Neural cell (in vitro differentiated cells): ENCODE results near the gene FASLG. TPM values are rescaled to one million over a fixed set of nuclear protein-coding genes. Genes with fewer than 3 reads are reported as not detected.

Source experiments
- H2AFZ ChIP-seq: fragments of 200-600, 300-800 bp; sonication (generic), shearing (Covaris generic); 2 replicates; pipeline ENCODE4 v1.6.0; 2014; ENCODE audit warnings: low read depth, mild to moderate bottlenecking, antibody characterized with exemption, low read length, moderate library complexity
- H3F3A ChIP-seq: fragments of 200-600 bp; shearing (Covaris generic); 2 replicates; pipeline ENCODE4 v1.6.1; 2016; ENCODE audit warnings: mild to moderate bottlenecking, moderate library complexity, mixed read lengths, antibody characterized with exemption, low read length; ENCODE audit not compliant: insufficient read depth, poor library complexity, severe bottlenecking
- H3K27ac ChIP-seq: fragments of 200-600, 300-800 bp; sonication (generic), shearing (Covaris generic); 2 replicates; pipeline ENCODE4 v1.5.1; 2014; ENCODE audit warnings: mild to moderate bottlenecking, low read length, moderate library complexity
- H3K27me3 ChIP-seq: fragments of 300-800, 200-600 bp; sonication (generic), shearing (Covaris generic); 2 replicates; pipeline ENCODE4 v1.6.0; 2014; ENCODE audit warnings: mild to moderate bottlenecking, low read depth, low read length, moderate library complexity; ENCODE audit not compliant: insufficient read depth
- H3K36me3 ChIP-seq: fragments of 300-800, 200-600 bp; sonication (generic), shearing (Covaris generic); 2 replicates; pipeline ENCODE4 v1.5.1; 2014; ENCODE audit warnings: mild to moderate bottlenecking, antibody characterized with exemption, low read length, moderate library complexity; ENCODE audit not compliant: insufficient read depth
- H3K4me2 ChIP-seq: fragments of 300-800, 200-600 bp; sonication (generic), shearing (Covaris generic); 2 replicates; pipeline ENCODE4 v1.6.0; 2014; ENCODE audit warnings: mild to moderate bottlenecking, low read length
- H3K4me3 ChIP-seq: fragments of 300-800, 200-600 bp; sonication (generic), shearing (Covaris generic); 2 replicates; pipeline ENCODE4 v1.5.1; 2014; ENCODE audit warnings: mild to moderate bottlenecking, low read length, moderate library complexity
- H3K79me2 ChIP-seq: fragments of 200-600 bp; shearing (Covaris generic); replicated peaks from 2 replicates; pipeline ENCODE4 v1.6.0; 2014; ENCODE audit warnings: mild to moderate bottlenecking, low read length, moderate library complexity; ENCODE audit not compliant: insufficient read depth
- H3K9ac ChIP-seq: fragments of 300-800, 200-600 bp; sonication (generic), shearing (Covaris generic); 2 replicates; pipeline ENCODE4 v1.6.1; 2016; ENCODE audit warnings: mild to moderate bottlenecking, low read length, mixed read lengths
- H3K9me2 ChIP-seq: fragments of 200-600 bp; shearing (Covaris generic); 2 replicates; pipeline ENCODE4 v1.6.1; 2016; ENCODE audit warnings: mild to moderate bottlenecking, low read length, mixed read lengths; ENCODE audit not compliant: insufficient read depth
- H3K9me3 ChIP-seq: fragments of 200-600, 300-800 bp; sonication (generic), shearing (Covaris generic); 2 replicates; pipeline ENCODE4 v1.6.1; 2016; ENCODE audit warnings: mild to moderate bottlenecking, mixed run types, low read length, moderate library complexity, mixed read lengths
- H4K20me1 ChIP-seq: fragments of 200-600 bp; shearing (Covaris generic); 2 replicates; pipeline ENCODE4 v1.6.1; 2016; ENCODE audit warnings: mild to moderate bottlenecking, mixed run types; ENCODE audit not compliant: insufficient read depth
- EP300 ChIP-seq: fragments of 450-650 bp; conservative IDR thresholded peaks from 2 replicates; pipeline ENCODE4 v1.6.1; 2014; ENCODE audit warnings: antibody characterized with exemption, mild to moderate bottlenecking, moderate library complexity; ENCODE audit not compliant: poor library complexity, severe bottlenecking
- EZH2 ChIP-seq: fragments of 200-600, 300-800 bp; shearing (Covaris generic), sonication (generic); IDR thresholded peaks from 2 replicates; pipeline ENCODE4 v1.6.1; 2014; ENCODE audit warnings: antibody characterized with exemption, low read length, borderline replicate concordance, mild to moderate bottlenecking; ENCODE audit not compliant: insufficient read depth, poor library complexity, severe bottlenecking
- MXI1 ChIP-seq: fragments of 450-650 bp; conservative IDR thresholded peaks from 2 replicates; pipeline ENCODE4 v1.6.1; 2014; ENCODE audit warnings: antibody characterized with exemption, mild to moderate bottlenecking; ENCODE audit not compliant: poor library complexity, severe bottlenecking
- POLR2AphosphoS5 ChIP-seq: IDR thresholded peaks from 2 replicates; pipeline ENCODE4 v1.6.1; 2012
- RAD21 ChIP-seq: fragments of 450-650 bp; conservative IDR thresholded peaks from 2 replicates; pipeline ENCODE4 v1.6.1; 2014; ENCODE audit warnings: antibody characterized with exemption, mild to moderate bottlenecking, moderate library complexity
- SMC3 ChIP-seq: fragments of 450-650 bp; conservative IDR thresholded peaks from 2 replicates; pipeline ENCODE4 v1.6.1; 2014; ENCODE audit warnings: antibody characterized with exemption, mild to moderate bottlenecking, moderate library complexity; ENCODE audit not compliant: poor library complexity
- TAF1 ChIP-seq: IDR thresholded peaks from 2 replicates; pipeline ENCODE4 v1.6.1; 2012; ENCODE audit warnings: low read depth
- polyA plus RNA-seq: library from polyadenylated mRNA; depleted of rRNA; stranded (reverse); fragments of >200 nt; gene quantifications from 2 replicates; pipeline ENCODE4 v1.2.3, GENCODE V29; 2014
- TF ChIP-seq, protein P1 (sequence below): fragments of 450-650 bp; IDR thresholded peaks from 2 replicates; pipeline ENCODE4 v1.5.1; 2014; ENCODE audit warnings: antibody characterized with exemption, mild to moderate bottlenecking, moderate library complexity; ENCODE audit not compliant: poor library complexity, severe bottlenecking
- TF ChIP-seq, protein P2 (sequence below): IDR thresholded peaks from 2 replicates; pipeline ENCODE4 v1.6.1; 2012; ENCODE audit warnings: borderline replicate concordance

Gene FASLG
- polyA plus RNA-seq, 1 donor from 2014 or later = not detected

DNA sequence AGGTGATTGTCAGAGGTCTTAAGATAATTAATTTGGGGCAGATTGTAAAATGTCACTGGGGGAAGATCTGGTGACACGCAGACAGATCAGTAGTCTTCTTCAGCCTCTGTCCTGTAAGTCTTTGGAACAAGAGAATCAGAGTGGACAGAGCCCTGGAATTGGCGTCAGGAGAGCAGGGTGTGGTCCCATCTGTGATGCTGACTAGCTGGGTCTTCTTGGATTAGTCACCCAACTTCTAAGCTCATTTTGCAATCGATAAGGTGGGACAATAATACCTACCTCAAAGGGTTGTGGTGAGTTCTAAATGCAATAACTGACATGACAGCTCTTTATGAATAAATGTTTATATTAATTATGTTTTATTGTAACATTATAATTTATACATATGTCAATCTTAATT lies 4.8 kb downstream of the FASLG start:
- no peak for TF ChIP-seq POLR2AphosphoS5
- no peak for TF ChIP-seq RAD21
- no peak for TF ChIP-seq TAF1
- TF ChIP-seq, protein P1, sequence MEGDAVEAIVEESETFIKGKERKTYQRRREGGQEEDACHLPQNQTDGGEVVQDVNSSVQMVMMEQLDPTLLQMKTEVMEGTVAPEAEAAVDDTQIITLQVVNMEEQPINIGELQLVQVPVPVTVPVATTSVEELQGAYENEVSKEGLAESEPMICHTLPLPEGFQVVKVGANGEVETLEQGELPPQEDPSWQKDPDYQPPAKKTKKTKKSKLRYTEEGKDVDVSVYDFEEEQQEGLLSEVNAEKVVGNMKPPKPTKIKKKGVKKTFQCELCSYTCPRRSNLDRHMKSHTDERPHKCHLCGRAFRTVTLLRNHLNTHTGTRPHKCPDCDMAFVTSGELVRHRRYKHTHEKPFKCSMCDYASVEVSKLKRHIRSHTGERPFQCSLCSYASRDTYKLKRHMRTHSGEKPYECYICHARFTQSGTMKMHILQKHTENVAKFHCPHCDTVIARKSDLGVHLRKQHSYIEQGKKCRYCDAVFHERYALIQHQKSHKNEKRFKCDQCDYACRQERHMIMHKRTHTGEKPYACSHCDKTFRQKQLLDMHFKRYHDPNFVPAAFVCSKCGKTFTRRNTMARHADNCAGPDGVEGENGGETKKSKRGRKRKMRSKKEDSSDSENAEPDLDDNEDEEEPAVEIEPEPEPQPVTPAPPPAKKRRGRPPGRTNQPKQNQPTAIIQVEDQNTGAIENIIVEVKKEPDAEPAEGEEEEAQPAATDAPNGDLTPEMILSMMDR = no peak
- no peak for TF ChIP-seq SMC3
- TF ChIP-seq EZH2 = no peak
- TF ChIP-seq, protein P2, sequence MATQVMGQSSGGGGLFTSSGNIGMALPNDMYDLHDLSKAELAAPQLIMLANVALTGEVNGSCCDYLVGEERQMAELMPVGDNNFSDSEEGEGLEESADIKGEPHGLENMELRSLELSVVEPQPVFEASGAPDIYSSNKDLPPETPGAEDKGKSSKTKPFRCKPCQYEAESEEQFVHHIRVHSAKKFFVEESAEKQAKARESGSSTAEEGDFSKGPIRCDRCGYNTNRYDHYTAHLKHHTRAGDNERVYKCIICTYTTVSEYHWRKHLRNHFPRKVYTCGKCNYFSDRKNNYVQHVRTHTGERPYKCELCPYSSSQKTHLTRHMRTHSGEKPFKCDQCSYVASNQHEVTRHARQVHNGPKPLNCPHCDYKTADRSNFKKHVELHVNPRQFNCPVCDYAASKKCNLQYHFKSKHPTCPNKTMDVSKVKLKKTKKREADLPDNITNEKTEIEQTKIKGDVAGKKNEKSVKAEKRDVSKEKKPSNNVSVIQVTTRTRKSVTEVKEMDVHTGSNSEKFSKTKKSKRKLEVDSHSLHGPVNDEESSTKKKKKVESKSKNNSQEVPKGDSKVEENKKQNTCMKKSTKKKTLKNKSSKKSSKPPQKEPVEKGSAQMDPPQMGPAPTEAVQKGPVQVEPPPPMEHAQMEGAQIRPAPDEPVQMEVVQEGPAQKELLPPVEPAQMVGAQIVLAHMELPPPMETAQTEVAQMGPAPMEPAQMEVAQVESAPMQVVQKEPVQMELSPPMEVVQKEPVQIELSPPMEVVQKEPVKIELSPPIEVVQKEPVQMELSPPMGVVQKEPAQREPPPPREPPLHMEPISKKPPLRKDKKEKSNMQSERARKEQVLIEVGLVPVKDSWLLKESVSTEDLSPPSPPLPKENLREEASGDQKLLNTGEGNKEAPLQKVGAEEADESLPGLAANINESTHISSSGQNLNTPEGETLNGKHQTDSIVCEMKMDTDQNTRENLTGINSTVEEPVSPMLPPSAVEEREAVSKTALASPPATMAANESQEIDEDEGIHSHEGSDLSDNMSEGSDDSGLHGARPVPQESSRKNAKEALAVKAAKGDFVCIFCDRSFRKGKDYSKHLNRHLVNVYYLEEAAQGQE = no peak
- TF ChIP-seq MXI1 = no peak
- no peak for TF ChIP-seq EP300
- no peaks in the 10 kb centered on the region for H3K27me3 ChIP-seq
- H3F3A ChIP-seq = no peaks in the 10 kb centered on the region
- no peaks in the 10 kb centered on the region for H4K20me1 ChIP-seq
- no peak overlapping the region for H3K9ac ChIP-seq
- no peaks in the 10 kb centered on the region for H3K9me2 ChIP-seq
- H3K4me3 ChIP-seq = no peak overlapping the region
- no peak overlapping the region for H3K27ac ChIP-seq
- no peak overlapping the region for H3K4me2 ChIP-seq
- no peaks in the 10 kb centered on the region for H3K9me3 ChIP-seq
- H3K36me3 ChIP-seq = no peaks in the 10 kb centered on the region
- no peak overlapping the region for H2AFZ ChIP-seq
- no peaks in the 10 kb centered on the region for H3K79me2 ChIP-seq

DNA sequence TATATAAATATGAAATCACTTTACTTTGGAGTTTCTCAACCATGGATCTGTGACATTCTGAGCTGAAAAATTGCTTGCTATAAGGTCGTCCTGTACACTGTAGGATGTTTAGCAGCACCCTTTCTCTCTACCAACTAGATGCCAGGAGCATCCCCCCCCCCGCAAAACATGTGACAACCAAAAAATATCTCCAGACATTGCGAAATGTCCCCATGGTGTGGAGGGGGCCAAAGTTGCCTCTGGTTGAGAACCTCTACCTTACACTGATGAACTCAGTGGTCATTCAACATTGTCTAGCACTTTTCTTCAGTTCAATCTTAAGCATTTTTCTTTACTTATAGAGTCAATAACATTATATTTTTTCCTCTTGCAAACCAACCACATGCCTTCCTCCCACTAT lies 9.2 kb downstream of the FASLG start:
- Histone ChIP-seq H3K4me2 (no peak overlapping the region), H3K79me2 (no peaks in the 10 kb centered on the region), H3F3A (no peaks in the 10 kb centered on the region), H4K20me1 (peaks cover 3% of the 10 kb centered on the region), H3K4me3 (no peak overlapping the region), H3K9me2 (no peaks in the 10 kb centered on the region), H3K9me3 (no peaks in the 10 kb centered on the region), H2AFZ (no peak overlapping the region), H3K9ac (no peak overlapping the region), H3K27ac (no peak overlapping the region), H3K27me3 (no peaks in the 10 kb centered on the region), H3K36me3 (no peaks in the 10 kb centered on the region)
- TF ChIP-seq SMC3 (no peak), MXI1 (no peak), TAF1 (no peak), RAD21 (no peak), EZH2 (no peak), POLR2AphosphoS5 (no peak), EP300 (no peak)
- TF ChIP-seq, protein P2 = no peak
- TF ChIP-seq, protein P1 = no peak
